Effector memory CD4-positive, alpha-beta T cell (primary cell): ENCODE results near the gene PRR12.

Experiments
- DNase-seq, 3 donors: peaks; one replicate each; pipeline ENCODE4 v3.0.0-alpha.2; 2020
- H3K27ac ChIP-seq: 2 replicates; pipeline ENCODE4 v1.7.0; 2013; ENCODE audit warnings: mild to moderate bottlenecking, low read length, moderate library complexity; ENCODE audit not compliant: insufficient read depth, poor library complexity, severe bottlenecking
- H3K27me3 ChIP-seq: replicated peaks from 2 replicates; pipeline ENCODE4 v1.7.0; 2013; ENCODE audit warnings: mild to moderate bottlenecking, low read length; ENCODE audit not compliant: insufficient read depth, control insufficient read depth, poor library complexity, severe bottlenecking
- H3K36me3 ChIP-seq: 2 replicates; pipeline ENCODE4 v1.7.0; 2013; ENCODE audit warnings: mild to moderate bottlenecking, low read length, moderate library complexity; ENCODE audit not compliant: control insufficient read depth, insufficient read depth
- H3K4me1 ChIP-seq: 2 replicates; pipeline ENCODE4 v1.7.0; 2013; ENCODE audit warnings: low read length, mild to moderate bottlenecking; ENCODE audit not compliant: control insufficient read depth, insufficient read depth, poor library complexity, severe bottlenecking
- H3K4me3 ChIP-seq: 2 replicates; pipeline ENCODE4 v1.7.0; 2013; ENCODE audit warnings: low read length, low read depth, mild to moderate bottlenecking; ENCODE audit not compliant: insufficient read depth, poor library complexity, severe bottlenecking
- H3K9me3 ChIP-seq: 2 replicates; pipeline ENCODE4 v1.7.0; 2013; ENCODE audit warnings: mild to moderate bottlenecking, low read length, moderate library complexity; ENCODE audit not compliant: control insufficient read depth

Gene PRR12

DNA sequence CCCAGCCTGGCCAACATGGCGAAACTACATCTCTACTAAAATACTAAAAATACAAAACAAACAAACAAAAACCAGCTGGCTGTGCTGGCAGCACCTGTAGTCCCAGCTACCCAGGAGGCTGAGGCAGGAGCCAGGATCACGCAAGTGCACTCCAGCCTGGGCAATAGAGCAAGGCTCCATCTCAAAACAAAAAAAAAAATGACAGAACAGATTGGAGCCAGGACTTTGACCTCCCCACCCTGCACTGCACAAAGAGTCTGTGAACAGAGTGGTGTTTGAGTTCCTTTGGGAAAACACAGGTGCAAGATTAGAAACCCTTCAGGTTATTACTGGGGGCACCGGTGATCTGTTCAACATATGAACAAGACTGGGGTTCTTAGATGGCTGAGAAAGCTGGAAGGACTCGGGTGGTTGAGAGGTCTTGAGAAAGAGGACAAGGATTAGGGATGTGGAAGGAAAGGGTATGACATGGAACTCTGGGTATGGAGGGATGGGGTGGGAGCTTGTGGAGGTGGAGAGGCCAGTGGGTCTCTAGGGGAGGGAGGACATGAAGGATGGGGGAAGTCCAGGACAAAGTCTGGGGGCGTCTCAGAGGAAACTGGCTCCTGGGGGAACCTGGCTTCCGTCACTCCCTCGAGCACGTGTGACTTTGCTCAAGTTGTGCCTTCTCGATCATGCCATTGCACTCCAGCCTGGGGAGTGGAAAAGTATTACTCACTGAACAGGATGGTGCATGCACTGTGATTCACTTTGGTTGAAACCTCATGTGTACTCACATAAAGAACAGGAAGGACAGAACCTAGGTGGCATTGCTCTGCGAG lies 37.3 kb upstream of the PRR12 start:
- Histone ChIP-seq H3K9me3 (no peaks in the 10 kb centered on the region), H3K4me3 (no peak overlapping the region), H3K36me3 (peaks cover 22% of the 10 kb centered on the region), H3K4me1 (peaks cover 73% of the 10 kb centered on the region), H3K27ac (peak overlapping the region; percentile 60), H3K27me3 (no peaks in the 10 kb centered on the region)
- DNase-seq = peak in 1 of 3 donors; percentile 53

DNA sequence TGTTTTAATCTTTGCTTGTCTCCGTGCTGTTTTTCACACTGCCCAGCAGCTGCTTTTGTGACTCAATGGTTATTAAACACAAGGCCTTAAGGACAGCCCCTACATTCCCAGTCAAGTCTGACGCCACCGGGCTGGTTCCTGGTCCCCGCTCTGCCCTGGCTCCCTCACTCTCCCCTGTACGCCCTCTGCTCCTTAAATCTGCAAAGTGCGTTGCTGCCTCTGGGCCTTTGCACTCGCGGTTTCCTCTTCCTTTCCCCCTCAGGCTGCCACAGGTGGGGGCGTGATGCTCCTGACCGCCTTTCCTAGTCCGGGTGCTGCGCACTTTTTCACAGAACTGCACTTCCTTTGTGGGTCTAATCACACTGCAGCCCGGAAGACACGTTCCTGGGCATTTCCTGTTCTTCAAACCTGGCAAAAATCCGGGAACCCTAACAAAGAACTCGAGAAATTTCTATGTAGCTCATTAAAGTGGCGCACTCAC lies 36.2 kb upstream of the PRR12 start:
- DNase-seq = peak in 2 of 3 donors; percentile 36 to 50
- Histone ChIP-seq H3K36me3 (peaks cover 22% of the 10 kb centered on the region), H3K4me1 (peaks cover 76% of the 10 kb centered on the region), H3K27me3 (no peaks in the 10 kb centered on the region), H3K9me3 (no peaks in the 10 kb centered on the region), H3K27ac (peak overlapping the region; percentile 60), H3K4me3 (no peak overlapping the region)

DNA sequence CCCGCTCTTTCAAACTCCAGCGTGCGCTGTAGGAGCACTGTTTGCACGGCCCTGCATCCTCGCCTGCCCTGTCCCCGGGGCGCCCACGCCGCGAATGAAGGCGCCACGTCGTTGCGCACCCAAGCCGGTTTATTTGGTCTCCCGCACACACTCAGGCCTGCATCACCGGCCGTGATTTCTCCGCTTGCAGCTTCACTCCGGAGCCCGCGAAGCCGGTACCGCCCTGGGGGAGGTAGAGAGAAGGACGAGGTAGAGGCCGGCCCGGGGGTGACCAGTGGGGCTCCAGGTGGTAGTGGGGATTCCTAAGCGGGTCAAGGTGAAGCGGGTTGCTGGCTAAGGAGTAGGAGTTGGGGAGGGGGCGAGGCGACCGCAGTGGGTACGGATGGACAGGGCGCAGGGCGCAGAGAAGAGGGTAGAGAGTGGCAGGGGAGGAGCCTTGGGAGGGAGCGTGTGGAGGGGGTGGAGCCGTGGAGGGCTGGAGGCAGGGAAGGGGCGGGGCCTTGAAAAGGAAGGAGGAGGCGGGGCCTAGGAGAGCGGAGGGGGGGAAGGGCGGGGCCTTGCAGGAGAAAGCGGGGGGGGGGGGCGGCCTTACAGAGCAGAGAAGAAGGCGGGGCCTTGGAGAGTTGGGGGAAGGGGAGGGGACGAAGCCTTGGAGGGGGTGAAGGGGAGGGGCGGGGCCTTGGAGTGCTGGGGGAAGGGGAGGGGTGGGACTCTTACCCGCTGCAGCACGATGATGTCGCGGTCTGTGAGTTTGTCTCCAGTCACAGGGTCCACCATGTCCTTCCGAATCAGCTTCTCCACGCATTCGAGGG lies 35.2 kb upstream of the PRR12 start:
- Histone ChIP-seq H3K27ac (peak overlapping the region; percentile 68), H3K4me1 (peaks cover 82% of the 10 kb centered on the region), H3K9me3 (no peaks in the 10 kb centered on the region), H3K36me3 (peaks cover 22% of the 10 kb centered on the region), H3K27me3 (no peaks in the 10 kb centered on the region), H3K4me3 (peak overlapping the region; percentile 15)
- peak; percentile 55 to 68 (median 65) for DNase-seq

DNA sequence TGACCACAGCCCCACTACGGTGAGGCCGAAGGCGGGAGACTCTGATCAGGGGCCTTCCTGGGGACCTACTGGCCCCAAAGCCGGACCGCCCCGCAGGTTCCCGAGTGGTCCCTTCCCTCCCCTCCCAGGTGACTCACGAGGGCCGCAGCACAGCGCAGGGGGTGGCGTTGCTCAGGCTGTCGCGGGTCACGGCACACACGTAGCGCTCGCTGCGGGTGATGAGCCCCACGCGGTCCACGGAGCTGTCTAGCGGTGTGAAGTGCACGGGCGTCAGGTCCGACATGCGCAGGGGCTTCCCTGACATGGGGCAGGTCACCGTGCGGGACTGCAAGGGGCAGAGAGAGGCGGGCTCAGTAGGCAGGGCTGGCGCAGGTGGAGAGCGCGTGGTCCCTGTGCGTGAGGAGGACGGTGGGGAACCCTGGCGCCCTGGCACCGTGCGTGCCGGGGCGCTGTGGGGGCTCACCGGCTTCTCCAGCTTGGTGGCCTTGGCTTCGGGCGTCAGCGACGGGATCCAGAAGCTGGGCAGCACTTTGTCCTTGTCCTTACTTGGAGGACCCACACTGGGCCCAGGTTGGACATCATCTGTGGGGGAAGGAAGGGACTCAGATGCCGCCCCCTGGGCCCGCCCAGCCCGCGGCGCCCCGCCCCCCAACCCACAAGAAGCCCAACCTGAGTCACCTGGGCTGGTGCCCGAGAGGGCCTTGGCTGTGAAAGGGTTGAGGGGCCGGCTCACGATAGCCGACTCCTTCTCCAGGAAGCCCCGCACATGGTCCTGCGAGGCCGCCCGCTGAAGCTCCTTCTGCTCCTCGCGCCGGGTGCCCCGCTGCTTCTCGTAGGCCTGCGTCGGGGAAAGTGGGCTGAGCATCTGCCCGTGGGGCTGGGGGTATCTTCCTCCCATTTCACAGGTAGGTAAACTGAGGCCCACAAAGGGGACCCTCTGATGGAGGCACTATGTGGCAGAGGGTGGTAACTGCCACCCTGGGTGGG lies 34.3 kb upstream of the PRR12 start:
- peak overlapping the region; percentile 68 for H3K27ac ChIP-seq
- H3K9me3 ChIP-seq = no peaks in the 10 kb centered on the region
- H3K36me3 ChIP-seq = peaks cover 22% of the 10 kb centered on the region
- no peaks in the 10 kb centered on the region for H3K27me3 ChIP-seq
- H3K4me1 ChIP-seq = peaks cover 88% of the 10 kb centered on the region
- H3K4me3 ChIP-seq = peak overlapping the region; percentile 55
- peak in 1 of 3 donors; percentile 38 for DNase-seq

DNA sequence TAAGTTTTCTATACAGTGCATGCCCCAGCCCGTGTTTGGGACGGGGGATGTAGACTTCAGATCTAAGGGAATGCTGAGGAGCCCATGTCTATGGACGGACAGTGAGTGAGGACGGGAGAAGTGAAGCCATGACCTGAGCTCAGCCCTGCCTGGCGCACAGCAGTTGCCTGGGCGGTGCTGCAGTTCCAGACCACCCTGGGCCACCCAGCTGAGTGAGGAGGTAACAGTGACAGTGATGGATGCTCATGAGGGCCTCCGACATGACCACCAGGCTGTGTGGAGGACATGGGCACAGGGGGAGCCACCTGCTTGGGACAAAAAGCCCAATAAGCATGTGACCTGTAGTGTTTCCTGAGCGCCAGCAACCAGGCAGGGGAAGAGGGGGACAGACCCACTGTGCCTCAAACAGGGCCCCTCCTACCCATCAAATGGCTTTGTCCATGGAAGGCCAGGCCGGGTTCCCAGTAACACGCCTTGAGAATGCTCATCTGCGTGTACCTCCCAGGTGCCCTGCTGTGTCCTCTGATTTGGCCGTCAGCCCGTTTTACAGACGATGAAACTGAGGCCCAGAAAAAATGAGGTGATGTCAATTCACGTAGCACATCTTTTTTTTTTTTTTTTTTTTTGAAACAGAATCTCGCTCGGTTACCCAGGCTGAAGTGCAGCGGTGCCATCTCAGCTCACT lies 33.2 kb upstream of the PRR12 start:
- Histone ChIP-seq H3K4me3 (peak overlapping the region; percentile 55), H3K9me3 (no peaks in the 10 kb centered on the region), H3K4me1 (peaks cover 89% of the 10 kb centered on the region), H3K27me3 (no peaks in the 10 kb centered on the region), H3K36me3 (peaks cover 22% of the 10 kb centered on the region), H3K27ac (peak overlapping the region; percentile 68)
- DNase-seq = no peak

DNA sequence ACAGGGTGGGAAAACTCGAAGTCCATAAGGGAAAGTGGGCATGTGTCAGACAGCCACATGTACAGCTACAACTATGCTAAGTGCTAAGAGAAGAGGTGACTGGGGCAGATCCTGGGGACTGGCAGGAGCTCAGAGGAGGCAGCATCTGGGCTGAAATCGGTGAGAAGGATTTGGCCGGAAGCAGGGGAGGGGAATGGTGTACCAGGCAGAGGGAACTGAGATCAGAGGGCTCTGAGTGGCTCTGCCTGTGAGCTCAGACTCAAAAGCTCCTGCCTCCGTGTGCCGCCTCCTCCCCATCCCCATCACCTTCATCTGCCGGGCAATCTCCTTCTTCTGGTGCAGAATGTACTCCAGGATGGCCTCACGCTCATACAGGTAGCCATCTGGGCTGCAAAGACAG lies 32.4 kb upstream of the PRR12 start:
- Histone ChIP-seq H3K36me3 (peaks cover 22% of the 10 kb centered on the region), H3K4me3 (peak overlapping the region; percentile 55), H3K27ac (peak overlapping the region; percentile 68), H3K27me3 (no peaks in the 10 kb centered on the region), H3K9me3 (no peaks in the 10 kb centered on the region), H3K4me1 (peaks cover 92% of the 10 kb centered on the region)
- no peak for DNase-seq

DNA sequence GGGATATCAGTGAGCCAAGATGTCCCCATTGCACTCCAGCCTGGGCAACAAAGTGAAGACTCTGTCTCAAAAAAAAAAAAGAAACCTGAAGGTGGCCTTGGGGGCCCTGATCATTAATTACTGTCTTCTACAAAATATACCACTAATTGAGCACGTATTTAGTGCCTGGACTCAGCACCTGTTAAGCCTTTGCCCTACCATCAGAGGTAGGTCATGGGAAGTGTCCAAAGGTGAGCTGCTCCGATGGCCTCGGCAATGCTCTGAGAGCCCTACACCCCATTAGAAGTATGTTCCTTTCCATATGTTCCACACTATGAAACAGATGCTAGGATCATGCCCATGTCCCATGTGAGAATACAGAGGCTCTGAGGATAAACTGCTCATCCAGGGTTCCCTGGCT lies 31.5 kb upstream of the PRR12 start:
- DNase-seq = no peak
- Histone ChIP-seq H3K27me3 (no peaks in the 10 kb centered on the region), H3K27ac (peak overlapping the region; percentile 68), H3K9me3 (no peaks in the 10 kb centered on the region), H3K36me3 (peaks cover 22% of the 10 kb centered on the region), H3K4me3 (peak overlapping the region; percentile 55), H3K4me1 (peaks cover 93% of the 10 kb centered on the region)

DNA sequence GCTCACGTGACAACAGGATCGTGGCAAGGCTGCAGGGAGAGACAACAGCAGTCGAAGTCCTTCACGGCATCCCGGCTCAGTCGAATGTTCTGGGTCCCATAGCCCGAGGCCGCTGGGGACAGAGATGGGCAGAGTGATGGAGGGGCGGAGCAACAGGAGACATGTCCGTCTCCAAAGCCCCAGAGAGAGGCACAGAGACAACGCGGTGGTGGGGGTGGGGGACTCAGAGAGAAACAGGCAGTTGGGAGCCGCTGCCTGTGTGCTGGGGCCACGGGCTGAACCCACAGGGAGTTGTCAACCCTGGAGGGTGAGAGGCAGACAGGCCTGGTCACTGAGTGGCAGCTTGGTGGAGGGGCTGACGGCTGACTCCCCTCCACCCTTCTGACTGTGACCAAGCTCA lies 31.1 kb upstream of the PRR12 start:
- Histone ChIP-seq H3K36me3 (peaks cover 22% of the 10 kb centered on the region), H3K27me3 (no peaks in the 10 kb centered on the region), H3K9me3 (no peaks in the 10 kb centered on the region), H3K4me1 (peaks cover 93% of the 10 kb centered on the region), H3K27ac (peak overlapping the region; percentile 68), H3K4me3 (peak overlapping the region; percentile 55)
- DNase-seq = no peak

DNA sequence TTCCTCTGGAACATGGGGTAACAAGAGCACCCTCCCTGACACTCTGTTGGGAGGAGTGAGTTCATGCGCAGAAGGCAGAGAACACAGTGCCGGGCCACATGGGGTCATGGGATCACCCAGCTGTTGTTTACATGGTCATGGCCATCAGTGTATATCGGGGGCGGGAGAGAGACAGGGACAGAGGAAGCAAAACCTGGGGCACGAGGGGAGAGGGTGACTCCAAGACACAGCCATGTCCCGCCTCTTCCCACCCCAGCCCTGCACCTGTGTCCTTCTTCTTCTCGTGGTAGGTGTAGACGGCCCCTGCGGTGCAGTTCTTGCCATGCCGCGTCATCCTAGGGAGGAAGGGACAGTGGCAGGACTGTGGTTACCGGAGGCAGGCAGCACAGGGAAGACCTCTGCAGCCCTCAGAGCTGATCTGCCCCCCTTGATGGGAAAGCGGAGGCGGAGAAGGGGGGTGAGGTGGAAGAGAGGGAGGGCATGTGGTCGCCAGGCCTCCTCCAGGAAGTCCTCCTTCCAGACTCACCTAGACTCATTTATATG lies 30.6 kb upstream of the PRR12 start:
- Histone ChIP-seq H3K36me3 (peaks cover 20% of the 10 kb centered on the region), H3K9me3 (no peaks in the 10 kb centered on the region), H3K4me1 (peaks cover 93% of the 10 kb centered on the region), H3K27ac (peak overlapping the region; percentile 68), H3K4me3 (peak overlapping the region; percentile 55), H3K27me3 (no peaks in the 10 kb centered on the region)
- DNase-seq = no peak
